OCI-LY3 (cell line): ENCODE results near the gene PCNX1.
A peak's percentile ranks its signal among the peaks of the same experiment; 100 is the strongest.

Source experiments
- H2AFZ ChIP-seq: fragments of 200-600, 300-600 bp; shearing (Covaris generic); 2 replicates; pipeline ENCODE4 v1.6.0; 2014; ENCODE audit warnings: antibody characterized with exemption, low read depth, low read length
- H3K27ac ChIP-seq: fragments of 200-600, 300-600 bp; sonication (generic); 2 replicates; pipeline ENCODE4 v1.5.1; 2014; ENCODE audit warnings: mild to moderate bottlenecking, low read length, moderate library complexity, mixed read lengths
- H3K27me3 ChIP-seq: fragments of 200-600, 300-600 bp; sonication (generic); 2 replicates; pipeline ENCODE4 v1.6.1; 2014; ENCODE audit warnings: low read depth, low read length, mixed read lengths
- H3K36me3 ChIP-seq: fragments of 200-600, 300-600 bp; sonication (generic); replicated peaks from 2 replicates; pipeline ENCODE3; 2014; ENCODE audit warnings: low read depth, low read length, mixed read lengths
- H3K4me1 ChIP-seq: fragments of 300-600, 200-600 bp; sonication (generic); 2 replicates; pipeline ENCODE4 v1.6.1; 2014; ENCODE audit warnings: low read length, mixed read lengths
- H3K4me2 ChIP-seq: fragments of 200-600, 300-600 bp; sonication (generic); 2 replicates; pipeline ENCODE4 v1.6.1; 2014; ENCODE audit warnings: low read length, mixed read lengths
- H3K4me3 ChIP-seq: fragments of 300-600, 200-600 bp; sonication (generic); 2 replicates; pipeline ENCODE4 v1.5.1; 2014; ENCODE audit warnings: antibody characterized with exemption, mild to moderate bottlenecking, low read length, moderate library complexity
- H3K79me2 ChIP-seq: fragments of 300-600, 200-600 bp; shearing (Covaris generic); 2 replicates; pipeline ENCODE4 v1.6.1; 2014; ENCODE audit warnings: mild to moderate bottlenecking, low read length, mixed read lengths
- H3K9ac ChIP-seq: fragments of 300-600, 200-600 bp; shearing (Covaris generic); 2 replicates; pipeline ENCODE4 v1.6.0; 2014; ENCODE audit warnings: mild to moderate bottlenecking, low read length, moderate library complexity
- H3K9me3 ChIP-seq: fragments of 200-600, 300-600 bp; shearing (Covaris generic); 2 replicates; pipeline ENCODE4 v1.6.1; 2014; ENCODE audit warnings: low read length, mixed read lengths; ENCODE audit not compliant: insufficient read depth
- H4K20me1 ChIP-seq: fragments of 200-600, 300-600 bp; sonication (generic); 2 replicates; pipeline ENCODE4 v1.6.1; 2016; ENCODE audit warnings: low read length, mixed read lengths; ENCODE audit not compliant: insufficient read depth
- EZH2phosphoT487 ChIP-seq: fragments of 200-600 bp; shearing (Covaris generic); IDR thresholded peaks from 2 replicates; pipeline ENCODE4 v1.6.1; 2018; ENCODE audit warnings: antibody characterized with exemption, mixed run types, low read depth
- TF ChIP-seq, protein P1 (sequence below): fragments of 200-600, 300-600 bp; sonication (generic); IDR thresholded peaks from 2 replicates; pipeline ENCODE4 v1.5.1; 2014; ENCODE audit warnings: antibody characterized with exemption, low read length, low read depth

Gene PCNX1

DNA sequence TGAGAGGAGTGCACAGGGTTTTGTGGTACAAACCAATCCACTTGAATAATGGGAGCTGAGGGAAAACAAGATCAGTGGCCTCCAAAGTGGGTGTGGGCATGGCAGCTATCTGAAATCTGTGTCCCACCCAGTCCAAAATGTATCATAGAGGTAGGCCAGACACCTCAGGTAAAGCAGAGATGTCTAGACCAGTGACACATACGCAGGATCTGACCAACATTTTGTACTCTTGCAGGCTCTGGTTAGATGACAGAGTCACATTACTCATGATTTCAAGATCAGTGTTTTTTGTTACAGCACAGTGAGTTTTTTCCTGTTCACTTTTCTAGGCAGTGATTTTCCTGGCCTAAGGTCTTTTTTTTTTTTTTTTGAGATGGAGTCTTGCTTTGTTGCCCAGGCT, 211.8 kb downstream of the PCNX1 start:
- Histone ChIP-seq H3K9ac (peak overlapping the region; percentile 59; the same call in 1 of the 2 replicates), H3K4me3 (no peak overlapping the region), H3K9me3 (no peaks in the 10 kb centered on the region), H4K20me1 (no peaks in the 10 kb centered on the region), H3K4me1 (peaks cover 60% of the 10 kb centered on the region), H2AFZ (no peak overlapping the region), H3K27ac (peak overlapping the region; percentile 91), H3K4me2 (peak overlapping the region; percentile 90; the same call in 1 of the 2 replicates), H3K27me3 (no peaks in the 10 kb centered on the region), H3K79me2 (no peaks in the 10 kb centered on the region), H3K36me3 (peaks cover 7% of the 10 kb centered on the region)
- TF ChIP-seq EZH2phosphoT487, result no peak
- TF ChIP-seq, protein P1, sequence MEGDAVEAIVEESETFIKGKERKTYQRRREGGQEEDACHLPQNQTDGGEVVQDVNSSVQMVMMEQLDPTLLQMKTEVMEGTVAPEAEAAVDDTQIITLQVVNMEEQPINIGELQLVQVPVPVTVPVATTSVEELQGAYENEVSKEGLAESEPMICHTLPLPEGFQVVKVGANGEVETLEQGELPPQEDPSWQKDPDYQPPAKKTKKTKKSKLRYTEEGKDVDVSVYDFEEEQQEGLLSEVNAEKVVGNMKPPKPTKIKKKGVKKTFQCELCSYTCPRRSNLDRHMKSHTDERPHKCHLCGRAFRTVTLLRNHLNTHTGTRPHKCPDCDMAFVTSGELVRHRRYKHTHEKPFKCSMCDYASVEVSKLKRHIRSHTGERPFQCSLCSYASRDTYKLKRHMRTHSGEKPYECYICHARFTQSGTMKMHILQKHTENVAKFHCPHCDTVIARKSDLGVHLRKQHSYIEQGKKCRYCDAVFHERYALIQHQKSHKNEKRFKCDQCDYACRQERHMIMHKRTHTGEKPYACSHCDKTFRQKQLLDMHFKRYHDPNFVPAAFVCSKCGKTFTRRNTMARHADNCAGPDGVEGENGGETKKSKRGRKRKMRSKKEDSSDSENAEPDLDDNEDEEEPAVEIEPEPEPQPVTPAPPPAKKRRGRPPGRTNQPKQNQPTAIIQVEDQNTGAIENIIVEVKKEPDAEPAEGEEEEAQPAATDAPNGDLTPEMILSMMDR, result no peak

DNA sequence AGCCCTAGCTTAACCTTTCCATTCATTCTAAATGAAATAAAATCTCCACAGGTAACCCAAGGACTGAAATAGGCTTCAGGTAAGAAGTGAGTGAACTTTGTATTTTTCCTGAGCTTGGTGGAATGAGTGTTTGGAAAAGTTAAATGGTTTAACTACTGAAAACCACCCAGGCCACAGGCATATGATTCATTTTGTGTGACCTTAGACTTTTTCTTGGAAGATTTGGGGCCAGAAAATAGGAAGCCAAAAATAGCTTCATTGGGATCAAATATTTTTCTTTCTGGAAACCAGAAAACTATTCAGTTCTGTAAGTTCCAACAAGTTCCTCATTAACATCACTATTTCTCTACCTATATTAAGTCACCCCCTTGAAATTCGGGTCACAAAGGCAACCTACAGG, 212.6 kb downstream of the PCNX1 start:
- Histone ChIP-seq H4K20me1 (no peaks in the 10 kb centered on the region), H3K27me3 (no peaks in the 10 kb centered on the region), H3K4me2 (no peak overlapping the region), H3K9me3 (no peaks in the 10 kb centered on the region), H3K79me2 (no peaks in the 10 kb centered on the region), H3K27ac (no peak overlapping the region), H3K4me3 (no peak overlapping the region), H3K9ac (no peak overlapping the region), H2AFZ (no peak overlapping the region), H3K36me3 (peaks cover 7% of the 10 kb centered on the region), H3K4me1 (peaks cover 55% of the 10 kb centered on the region)
- TF ChIP-seq EZH2phosphoT487, result no peak

DNA sequence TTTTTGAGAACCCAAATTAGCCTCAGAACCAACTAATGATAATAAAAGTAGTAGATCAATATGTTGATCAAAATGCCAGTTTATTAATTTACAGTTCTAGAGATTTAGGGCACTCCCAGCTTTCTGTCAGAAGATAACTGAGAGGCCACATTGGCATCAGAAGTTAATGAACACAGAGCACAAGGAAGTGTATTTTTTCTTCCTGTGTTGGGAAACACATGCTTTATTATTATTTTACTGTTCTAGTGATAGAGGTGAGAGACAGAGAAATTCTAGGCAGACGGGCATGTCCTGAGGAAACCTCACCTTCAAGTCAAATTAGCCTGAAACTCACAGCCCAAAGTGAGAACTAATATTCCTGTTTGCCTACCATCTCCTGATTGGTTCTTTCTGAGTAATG, 213.7 kb downstream of the PCNX1 start:
- Histone ChIP-seq H3K4me1 (peaks cover 43% of the 10 kb centered on the region), H2AFZ (no peak overlapping the region), H3K79me2 (no peaks in the 10 kb centered on the region), H3K4me3 (no peak overlapping the region), H3K27ac (no peak overlapping the region), H3K9ac (no peak overlapping the region), H4K20me1 (no peaks in the 10 kb centered on the region), H3K9me3 (no peaks in the 10 kb centered on the region), H3K27me3 (no peaks in the 10 kb centered on the region), H3K4me2 (no peak overlapping the region), H3K36me3 (peaks cover 7% of the 10 kb centered on the region)
- TF ChIP-seq, protein P1, result no peak
- TF ChIP-seq EZH2phosphoT487, result no peak

DNA sequence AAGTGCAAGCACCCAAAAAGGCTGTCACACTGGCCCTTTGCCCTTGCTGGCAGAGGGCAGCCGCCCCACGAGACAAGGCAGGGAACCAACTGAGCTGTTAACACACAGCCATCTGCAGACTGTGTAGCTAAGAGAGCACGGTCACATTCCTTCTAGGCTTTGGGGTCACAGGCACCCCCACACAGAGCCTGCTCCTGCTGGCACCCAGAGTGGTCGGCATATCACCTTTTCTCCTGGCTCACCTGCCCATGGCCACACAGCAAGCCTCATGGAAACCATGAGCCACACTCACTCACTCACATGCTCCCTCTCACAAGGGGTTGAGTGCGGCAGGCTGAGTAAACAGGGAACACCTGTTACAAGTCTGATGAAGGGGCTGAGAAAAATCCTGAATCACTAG, 214.5 kb downstream of the PCNX1 start:
- no peaks in the 10 kb centered on the region for H3K27me3 ChIP-seq
- H3K9ac ChIP-seq, result no peak overlapping the region
- TF ChIP-seq, protein P1, result no peak
- TF ChIP-seq EZH2phosphoT487, result no peak
- peaks cover 37% of the 10 kb centered on the region for H3K4me1 ChIP-seq
- H3K4me2 ChIP-seq, result no peak overlapping the region
- no peak overlapping the region for H3K27ac ChIP-seq
- H3K4me3 ChIP-seq, result no peak overlapping the region
- no peak overlapping the region for H2AFZ ChIP-seq
- H3K36me3 ChIP-seq, result peaks cover 7% of the 10 kb centered on the region
- H3K9me3 ChIP-seq, result no peaks in the 10 kb centered on the region
- no peaks in the 10 kb centered on the region for H4K20me1 ChIP-seq
- H3K79me2 ChIP-seq, result no peaks in the 10 kb centered on the region
